HT-29 (cell line): Measurements from ENCODE around the gene CBX8. TPM values are rescaled to one million over a fixed set of nuclear protein-coding genes. Genes with fewer than 3 reads are reported as not detected.

Source experiments
- DNase-seq: peaks from one replicate; pipeline ENCODE4 v3.0.0-alpha.2; 2015; ENCODE audit warnings: low spot score
- total RNA-seq: library from RNA; depleted of rRNA; stranded (reverse); fragments of >200 nt; shearing (Covaris generic); gene quantifications from 2 replicates; pipeline ENCODE4 v1.2.3, GENCODE V29; 2014

CBX8 gene
- total RNA-seq, 1 experiment from 2014 or later = 14.9 TPM

GRCh38 chr17:79792984-79793923 lies 3.6 kb downstream of the CBX8 start:
- no peak for DNase-seq

- no peak for DNase-seq
Observed at GRCh38 chr17:79792341-79792871, 4.5 kb downstream of the CBX8 start.

GRCh38 chr17:79791735-79792161 lies 5.1 kb downstream of the CBX8 start:
- no peak for DNase-seq

- no peak for DNase-seq
Observed at GRCh38 chr17:79790805-79791734, 5.8 kb downstream of the CBX8 start.

- DNase-seq = peak; percentile 62
Observed at GRCh38 chr17:79789943-79790804, 6.7 kb downstream of the CBX8 start.

- no peak for DNase-seq
Observed at GRCh38 chr17:79788989-79789942, 7.6 kb downstream of the CBX8 start.

GRCh38 chr17:79788455-79788854 lies 8.4 kb downstream of the CBX8 start:
- no peak for DNase-seq

- no peak for DNase-seq
Observed at GRCh38 chr17:79786930-79787643, 9.8 kb downstream of the CBX8 start.

GRCh38 chr17:79785900-79786810 lies 10.7 kb downstream of the CBX8 start:
- no peak for DNase-seq

GRCh38 chr17:79785017-79785899 lies 11.6 kb downstream of the CBX8 start:
- DNase-seq = no peak

- DNase-seq = no peak
Observed at GRCh38 chr17:79784353-79785016, 12.4 kb downstream of the CBX8 start.

- no peak for DNase-seq
Observed at GRCh38 chr17:79783891-79784290, 13.0 kb downstream of the CBX8 start.

GRCh38 chr17:79781736-79782575 lies 14.9 kb downstream of the CBX8 start:
- DNase-seq = no peak

- DNase-seq = no peak
Observed at GRCh38 chr17:79781012-79781650, 15.7 kb downstream of the CBX8 start.
